ENCODE measurements around the gene MRPL16. TPM values are rescaled to one million over a fixed set of nuclear protein-coding genes. Genes with fewer than 3 reads are reported as not detected.
"Not testable (repeated sequence)": the region's sequence is repeated elsewhere in the genome, so short reads cannot be mapped to it uniquely, and the experiment has no call there.

Gene MRPL16
- 76.9 and 92.6 TPM in 2 replicates for total RNA-seq

GRCh38 chr11:59810189-59810910 lies at the start of gene MRPL16:
Gene MRPL16 (minus strand): TSS chr11:59810778. CDS start chr11:59810658, 120 bp downstream.
- peak; percentile 44 for DNase-seq (ENCODE audit: low read depth)
- peak within 1 kb of the TSS; percentile 97 for H3K4me3 ChIP-seq (ENCODE audit: low read depth, low read length)
- TF ChIP-seq CTCF (conservative IDR thresholded peaks at IDR 0.05; ENCODE audit: low read depth, low read length): peak; percentile 27

- H3K4me3 ChIP-seq (ENCODE audit: low read depth, low read length): no peak overlapping the region
- no peak for DNase-seq (ENCODE audit: low read depth)
- no peak for TF ChIP-seq CTCF (conservative IDR thresholded peaks at IDR 0.05; ENCODE audit: low read depth, low read length)
Observed at GRCh38 chr11:59859673-59860072, 49.1 kb upstream of the MRPL16 start.

- TF ChIP-seq CTCF (conservative IDR thresholded peaks at IDR 0.05; ENCODE audit: low read depth, low read length): no peak
- peak; percentile 47 for DNase-seq (ENCODE audit: low read depth)
- no peak overlapping the region for H3K4me3 ChIP-seq (ENCODE audit: low read depth, low read length)
Observed at GRCh38 chr11:59857439-59858434, 47.2 kb upstream of the MRPL16 start.

GRCh38 chr11:59854871-59855270 lies 44.3 kb upstream of the MRPL16 start:
- no peak overlapping the region for H3K4me3 ChIP-seq (ENCODE audit: low read depth, low read length)
- TF ChIP-seq CTCF (conservative IDR thresholded peaks at IDR 0.05; ENCODE audit: low read depth, low read length): no peak
- DNase-seq (ENCODE audit: low read depth): no peak

- H3K4me3 ChIP-seq (ENCODE audit: low read depth, low read length); DNase-seq (ENCODE audit: low read depth): not testable (repeated sequence)
Observed at GRCh38 chr11:59851416-59851815, 40.8 kb upstream of the MRPL16 start.

- H3K4me3 ChIP-seq (ENCODE audit: low read depth, low read length); DNase-seq (ENCODE audit: low read depth): not testable (repeated sequence)
Observed at GRCh38 chr11:59849551-59849950, 39.0 kb upstream of the MRPL16 start.

GRCh38 chr11:59849129-59849528 lies 38.6 kb upstream of the MRPL16 start:
- peak; percentile 85 for DNase-seq (ENCODE audit: low read depth)
- no peak for TF ChIP-seq CTCF (conservative IDR thresholded peaks at IDR 0.05; ENCODE audit: low read depth, low read length)
- H3K4me3 ChIP-seq (ENCODE audit: low read depth, low read length): no peak overlapping the region

- DNase-seq (ENCODE audit: low read depth); H3K4me3 ChIP-seq (ENCODE audit: low read depth, low read length): not testable (repeated sequence)
Observed at GRCh38 chr11:59848439-59848838, 37.9 kb upstream of the MRPL16 start.
